ENCODE results near the gene MFAP4. TPM values are rescaled to one million over a fixed set of nuclear protein-coding genes. Genes with fewer than 3 reads are reported as not detected.

The MFAP4 gene
- total RNA-seq, 1 experiment from 2014 or later = 0.52 TPM

DNA sequence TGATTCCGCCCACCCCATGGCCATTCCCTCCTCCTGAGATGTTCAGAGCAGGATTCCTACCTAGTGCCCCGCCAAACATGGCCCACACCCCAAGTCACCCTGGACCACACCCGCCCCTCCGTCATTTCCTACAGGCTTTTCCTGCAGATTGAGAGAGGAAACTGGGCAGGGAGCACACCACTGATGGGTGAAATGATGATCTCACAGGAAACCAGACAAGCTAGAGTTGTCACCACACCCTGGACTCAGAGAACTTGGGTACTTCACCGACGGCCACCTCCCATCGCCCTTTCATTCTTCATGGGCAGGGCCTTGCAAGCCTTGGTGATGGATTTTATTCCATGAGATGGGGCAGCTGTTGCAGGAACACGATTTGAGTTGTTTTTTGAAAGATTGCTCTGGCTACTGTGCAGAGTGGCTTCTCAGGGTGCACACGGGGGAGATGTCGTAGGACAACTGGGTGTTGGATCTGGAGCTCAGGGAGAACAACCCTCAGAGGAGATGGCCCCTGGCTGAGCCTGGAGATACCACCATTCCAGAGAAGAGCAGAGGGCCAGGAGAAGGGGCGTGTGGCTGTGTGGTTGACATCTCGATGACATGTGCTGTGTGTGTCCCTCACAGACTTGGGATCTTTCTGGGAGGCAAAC lies 17.0 kb downstream of the MFAP4 start:
- Histone ChIP-seq H3K9ac (ENCODE audit: low read length) (no peak overlapping the region), H3K4me2 (ENCODE audit: low read length) (no peak overlapping the region), H3K9me3 (ENCODE audit: control insufficient read depth in 1 of 2, insufficient read depth in 1 of 2, low read depth in 1 of 2, low read length in 2 of 2) (no peaks in the 10 kb centered on the region), H2AFZ (ENCODE audit: low read depth, low read length, poor library complexity, severe bottlenecking) (no peak overlapping the region), H4K20me1 (ENCODE audit: insufficient read depth) (no peaks in the 10 kb centered on the region), H3K79me2 (ENCODE audit: insufficient read depth, low read length) (no peaks in the 10 kb centered on the region), H3K27me3 (ENCODE audit: insufficient read depth, low read length) (no peaks in the 10 kb centered on the region), H3K4me3 (replicated peaks in 1 of 2; ENCODE audit: low read depth in 1 of 2, low read length in 2 of 2) (no peak overlapping the region), H3K27ac (ENCODE audit: low read depth, low read length) (no peak overlapping the region), H3K4me1 (ENCODE audit: control insufficient read depth in 1 of 2, insufficient read depth in 2 of 2, low read length in 2 of 2) (peaks cover 4 to 23% of the 10 kb centered on the region in 2 experiments; a peak in 3 of 4 replicates), H3K9me2 (ENCODE audit: insufficient read depth) (no peaks in the 10 kb centered on the region), H3K36me3 (ENCODE audit: control insufficient read depth in 1 of 2, insufficient read depth in 2 of 2, low read length in 2 of 2) (no peaks in the 10 kb centered on the region)
- DNase-seq (ENCODE audit: low read depth, low spot score) (no peak), ATAC-seq (no peak)
- CTCF ChIA-PET = interaction anchor here (0.7 kb wide), 1 partner anchor 77 kb away, joined by 3 read pairs; no protein-coding TSS in a partner anchor
- POLR2A ChIA-PET = interaction anchor here (1.3 kb wide), 1 partner anchor 8 kb away, joined by 3 read pairs; no protein-coding TSS in a partner anchor
- no TSS peak for BruUV-seq (replicated peaks)
- RAD21 ChIA-PET (ENCODE audit: low non-redundant PET in 1 of 2, low total read pairs in 2 of 2, uncharacterized antibody in 2 of 2, unreplicated experiment in 2 of 2) = no interaction called here
- intact Hi-C loops (cut with micrococcal nuclease) = no loop called here
- TF ChIP-seq ELF1 (IDR thresholded peaks at IDR 0.05; ENCODE audit: borderline replicate concordance, low read depth) (no peak), EGR1 (IDR thresholded peaks at IDR 0.05; ENCODE audit: low read depth) (no peak), SP1 (IDR thresholded peaks at IDR 0.05; ENCODE audit: low read depth) (no peak), EZH2 (IDR thresholded peaks at IDR 0.05) (no peak), ZNF274 (IDR thresholded peaks at IDR 0.05; ENCODE audit: low read depth, low read length) (no peak), RAD21 (IDR thresholded peaks at IDR 0.05; ENCODE audit: low read depth) (no peak)
- TF ChIP-seq, protein P1, sequence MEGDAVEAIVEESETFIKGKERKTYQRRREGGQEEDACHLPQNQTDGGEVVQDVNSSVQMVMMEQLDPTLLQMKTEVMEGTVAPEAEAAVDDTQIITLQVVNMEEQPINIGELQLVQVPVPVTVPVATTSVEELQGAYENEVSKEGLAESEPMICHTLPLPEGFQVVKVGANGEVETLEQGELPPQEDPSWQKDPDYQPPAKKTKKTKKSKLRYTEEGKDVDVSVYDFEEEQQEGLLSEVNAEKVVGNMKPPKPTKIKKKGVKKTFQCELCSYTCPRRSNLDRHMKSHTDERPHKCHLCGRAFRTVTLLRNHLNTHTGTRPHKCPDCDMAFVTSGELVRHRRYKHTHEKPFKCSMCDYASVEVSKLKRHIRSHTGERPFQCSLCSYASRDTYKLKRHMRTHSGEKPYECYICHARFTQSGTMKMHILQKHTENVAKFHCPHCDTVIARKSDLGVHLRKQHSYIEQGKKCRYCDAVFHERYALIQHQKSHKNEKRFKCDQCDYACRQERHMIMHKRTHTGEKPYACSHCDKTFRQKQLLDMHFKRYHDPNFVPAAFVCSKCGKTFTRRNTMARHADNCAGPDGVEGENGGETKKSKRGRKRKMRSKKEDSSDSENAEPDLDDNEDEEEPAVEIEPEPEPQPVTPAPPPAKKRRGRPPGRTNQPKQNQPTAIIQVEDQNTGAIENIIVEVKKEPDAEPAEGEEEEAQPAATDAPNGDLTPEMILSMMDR (IDR thresholded peaks at IDR 0.05 in 2 of 3, conservative IDR thresholded peaks at IDR 0.05 in 1 of 3; ENCODE audit: borderline replicate concordance in 1 of 3, insufficient read depth in 1 of 3, low read depth in 2 of 3, low read length in 2 of 3) = no peak
- TF ChIP-seq, protein P2, sequence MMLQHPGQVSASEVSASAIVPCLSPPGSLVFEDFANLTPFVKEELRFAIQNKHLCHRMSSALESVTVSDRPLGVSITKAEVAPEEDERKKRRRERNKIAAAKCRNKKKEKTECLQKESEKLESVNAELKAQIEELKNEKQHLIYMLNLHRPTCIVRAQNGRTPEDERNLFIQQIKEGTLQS (IDR thresholded peaks at IDR 0.05) = no peak
- TF ChIP-seq, protein P3, sequence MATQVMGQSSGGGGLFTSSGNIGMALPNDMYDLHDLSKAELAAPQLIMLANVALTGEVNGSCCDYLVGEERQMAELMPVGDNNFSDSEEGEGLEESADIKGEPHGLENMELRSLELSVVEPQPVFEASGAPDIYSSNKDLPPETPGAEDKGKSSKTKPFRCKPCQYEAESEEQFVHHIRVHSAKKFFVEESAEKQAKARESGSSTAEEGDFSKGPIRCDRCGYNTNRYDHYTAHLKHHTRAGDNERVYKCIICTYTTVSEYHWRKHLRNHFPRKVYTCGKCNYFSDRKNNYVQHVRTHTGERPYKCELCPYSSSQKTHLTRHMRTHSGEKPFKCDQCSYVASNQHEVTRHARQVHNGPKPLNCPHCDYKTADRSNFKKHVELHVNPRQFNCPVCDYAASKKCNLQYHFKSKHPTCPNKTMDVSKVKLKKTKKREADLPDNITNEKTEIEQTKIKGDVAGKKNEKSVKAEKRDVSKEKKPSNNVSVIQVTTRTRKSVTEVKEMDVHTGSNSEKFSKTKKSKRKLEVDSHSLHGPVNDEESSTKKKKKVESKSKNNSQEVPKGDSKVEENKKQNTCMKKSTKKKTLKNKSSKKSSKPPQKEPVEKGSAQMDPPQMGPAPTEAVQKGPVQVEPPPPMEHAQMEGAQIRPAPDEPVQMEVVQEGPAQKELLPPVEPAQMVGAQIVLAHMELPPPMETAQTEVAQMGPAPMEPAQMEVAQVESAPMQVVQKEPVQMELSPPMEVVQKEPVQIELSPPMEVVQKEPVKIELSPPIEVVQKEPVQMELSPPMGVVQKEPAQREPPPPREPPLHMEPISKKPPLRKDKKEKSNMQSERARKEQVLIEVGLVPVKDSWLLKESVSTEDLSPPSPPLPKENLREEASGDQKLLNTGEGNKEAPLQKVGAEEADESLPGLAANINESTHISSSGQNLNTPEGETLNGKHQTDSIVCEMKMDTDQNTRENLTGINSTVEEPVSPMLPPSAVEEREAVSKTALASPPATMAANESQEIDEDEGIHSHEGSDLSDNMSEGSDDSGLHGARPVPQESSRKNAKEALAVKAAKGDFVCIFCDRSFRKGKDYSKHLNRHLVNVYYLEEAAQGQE (IDR thresholded peaks at IDR 0.05; ENCODE audit: low read depth) = no peak
